Measurements from ENCODE around the gene FIBP.

- no peak for TF ChIP-seq CTCF (IDR thresholded peaks at IDR 0.05)
- TF ChIP-seq EP300 (IDR thresholded peaks at IDR 0.05) = no peak
- TF ChIP-seq POLR2A (IDR thresholded peaks at IDR 0.05; ENCODE audit: low read depth) = no peak
Measured at GRCh38 chr11:65859812-65860277, 28.4 kb downstream of the FIBP start.
